ENCODE results near the gene ZNF451. TPM values are rescaled to one million over a fixed set of nuclear protein-coding genes. Genes with fewer than 3 reads are reported as not detected.

Gene ZNF451
- total and polyA plus RNA-seq, 4 donors: 5.5 to 108 (median 33.8) TPM

GRCh38 chr6:57193177-57193576 is 103.2 kb downstream of the ZNF451 start:
- TF ChIP-seq MAX (IDR thresholded peaks at IDR 0.05): no peak
- TF ChIP-seq TAF1 (conservative IDR thresholded peaks at IDR 0.05): no peak
- no peak for TF ChIP-seq FOXA2 (IDR thresholded peaks at IDR 0.05)
- TF ChIP-seq ATF3 (IDR thresholded peaks at IDR 0.05): no peak
- TF ChIP-seq JUND (IDR thresholded peaks at IDR 0.05): no peak
- TF ChIP-seq SP1 (IDR thresholded peaks at IDR 0.05): no peak
- no peak for TF ChIP-seq RAD21 (IDR thresholded peaks at IDR 0.05)
- TF ChIP-seq NR2F2 (IDR thresholded peaks at IDR 0.05): no peak
- no peak for TF ChIP-seq HNF4G (IDR thresholded peaks at IDR 0.05)
- TF ChIP-seq FOXA1 (IDR thresholded peaks at IDR 0.05): no peak
- no peak for TF ChIP-seq RXRA (IDR thresholded peaks at IDR 0.05)
- TF ChIP-seq ZBTB33 (IDR thresholded peaks at IDR 0.05): no peak
- no peak for TF ChIP-seq CTCF (IDR thresholded peaks at IDR 0.05; ENCODE audit: low read depth, low read length, missing input control)
- no peak for TF ChIP-seq GABPA (IDR thresholded peaks at IDR 0.05 in 1 of 2, conservative IDR thresholded peaks at IDR 0.05 in 1 of 2)
- H3K27me3 ChIP-seq (ENCODE audit: control insufficient read depth in 4 of 4, insufficient read depth in 4 of 4, low read length in 3 of 4): no peaks in the 10 kb centered on the region
- no peaks in the 10 kb centered on the region for H3K9me3 ChIP-seq (ENCODE audit: control insufficient read depth in 4 of 4, low read length in 3 of 4)
- no peaks in the 10 kb centered on the region for H3K36me3 ChIP-seq (ENCODE audit: control insufficient read depth in 4 of 4, insufficient read depth in 3 of 4, low read depth in 1 of 4, low read length in 3 of 4)
- no peaks in the 10 kb centered on the region for H3K4me1 ChIP-seq (ENCODE audit: control insufficient read depth in 4 of 4, insufficient read depth in 4 of 4, low read length in 3 of 4)
- no peak for DNase-seq (ENCODE audit: low spot score)
- no peak overlapping the region for H3K27ac ChIP-seq (ENCODE audit: low read depth in 1 of 2, low read length in 2 of 2)
- H3K9ac ChIP-seq (ENCODE audit: low read depth in 1 of 2, low read length in 2 of 2): no peak overlapping the region
- H3K4me3 ChIP-seq (ENCODE audit: low read depth in 1 of 3, low read length in 3 of 3): no peak overlapping the region

- H3K9me3 ChIP-seq (ENCODE audit: control insufficient read depth in 4 of 4, low read length in 3 of 4): no peaks in the 10 kb centered on the region
- 90% methylated on average over 2 of the region's 2 CpGs for WGBS
- H3K9ac ChIP-seq (ENCODE audit: low read depth in 1 of 2, low read length in 2 of 2): no peak overlapping the region
- no peaks in the 10 kb centered on the region for H3K4me1 ChIP-seq (ENCODE audit: control insufficient read depth in 4 of 4, insufficient read depth in 4 of 4, low read length in 3 of 4)
- no peak overlapping the region for H3K4me3 ChIP-seq (ENCODE audit: low read depth in 1 of 3, low read length in 3 of 3)
- H3K27me3 ChIP-seq (ENCODE audit: control insufficient read depth in 4 of 4, insufficient read depth in 4 of 4, low read length in 3 of 4): no peaks in the 10 kb centered on the region
- DNase-seq (ENCODE audit: low spot score): no peak
- no peak overlapping the region for H3K27ac ChIP-seq (ENCODE audit: low read depth in 1 of 2, low read length in 2 of 2)
- TF ChIP-seq SP1 (IDR thresholded peaks at IDR 0.05): no peak
- TF ChIP-seq HNF4A (conservative IDR thresholded peaks at IDR 0.05): no peak
- TF ChIP-seq YY1 (IDR thresholded peaks at IDR 0.05): no peak
- TF ChIP-seq JUND (IDR thresholded peaks at IDR 0.05): no peak
- no peak for TF ChIP-seq REST (IDR thresholded peaks at IDR 0.05)
- TF ChIP-seq CTCF (IDR thresholded peaks at IDR 0.05; ENCODE audit: low read depth, low read length, missing input control): no peak
- TF ChIP-seq RXRA (IDR thresholded peaks at IDR 0.05): no peak
- no peak for TF ChIP-seq EGR1 (IDR thresholded peaks at IDR 0.05; ENCODE audit: low read depth in 2 of 2)
- TF ChIP-seq FOXA2 (IDR thresholded peaks at IDR 0.05): no peak
- TF ChIP-seq MAX (IDR thresholded peaks at IDR 0.05): no peak
- TF ChIP-seq ATF3 (IDR thresholded peaks at IDR 0.05): no peak
- TF ChIP-seq TAF1 (conservative IDR thresholded peaks at IDR 0.05): no peak
- H3K36me3 ChIP-seq (ENCODE audit: control insufficient read depth in 4 of 4, insufficient read depth in 3 of 4, low read depth in 1 of 4, low read length in 3 of 4): no peaks in the 10 kb centered on the region
Measured at GRCh38 chr6:57195457-57195856, 105.5 kb downstream of the ZNF451 start.
